Measurements from ENCODE around the gene TMEM72. TPM values are rescaled to one million over a fixed set of nuclear protein-coding genes. Genes with fewer than 3 reads are reported as not detected.

The TMEM72 gene
- total and polyA plus RNA-seq, 2 donors: 0.05 to 0.07 TPM

- H3K36me3 ChIP-seq (ENCODE audit: control insufficient read depth in 2 of 2, insufficient read depth in 2 of 2, low read length in 1 of 2): no peaks in the 10 kb centered on the region
- H3K9me3 ChIP-seq (ENCODE audit: control insufficient read depth in 2 of 2, insufficient read depth in 1 of 2, low read length in 1 of 2): peaks cover 0 to 3% of the 10 kb centered on the region in 2 donors
- H3K27ac ChIP-seq (ENCODE audit: low read depth in 1 of 2, low read length in 1 of 2): peak overlapping the region; percentile 56 to 58
- peaks cover 47 to 81% of the 10 kb centered on the region in 2 donors for H3K4me1 ChIP-seq (ENCODE audit: control insufficient read depth in 2 of 2, insufficient read depth in 2 of 2, low read length in 2 of 2)
- DNase-seq (ENCODE audit: low read depth in 6 of 9, low spot score in 9 of 9): no peak
- no peaks in the 10 kb centered on the region for H3K27me3 ChIP-seq (ENCODE audit: control insufficient read depth in 2 of 2, insufficient read depth in 1 of 2, low read length in 1 of 2)
- no peak overlapping the region for H3K4me3 ChIP-seq (ENCODE audit: low read length in 2 of 2)
- WGBS: 91% methylated on average over 15 of the region's 15 CpGs
Measured at GRCh38 chr10:44963772-44964633, 52.9 kb downstream of the TMEM72 start.

DNA sequence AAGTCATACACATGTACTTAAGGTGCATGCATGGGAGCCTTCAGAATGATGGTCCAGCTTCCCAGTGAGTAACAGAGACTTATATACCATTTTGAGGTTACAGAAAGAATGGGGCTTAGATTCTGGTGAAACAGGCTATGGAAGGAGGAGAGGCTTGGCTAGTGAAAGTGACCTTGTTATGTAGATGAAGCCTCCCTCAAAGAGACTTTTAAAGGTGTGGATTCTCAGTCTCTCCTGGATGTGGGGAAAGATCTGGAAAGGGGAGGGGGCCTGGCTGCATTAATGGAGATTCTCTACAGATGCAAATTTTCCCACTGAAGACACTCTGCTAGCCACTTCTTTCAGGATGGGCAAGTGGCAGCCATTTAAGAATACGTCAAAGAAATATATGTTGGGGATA is 54.0 kb downstream of the TMEM72 start:
- 98% methylated on average over 1 of the region's 1 CpG for WGBS
- Histone ChIP-seq H3K27ac (ENCODE audit: low read depth in 1 of 2, low read length in 1 of 2) (no peak overlapping the region), H3K9me3 (ENCODE audit: control insufficient read depth in 2 of 2, insufficient read depth in 1 of 2, low read length in 1 of 2) (peaks cover 0 to 3% of the 10 kb centered on the region in 2 donors), H3K36me3 (ENCODE audit: control insufficient read depth in 2 of 2, insufficient read depth in 2 of 2, low read length in 1 of 2) (no peaks in the 10 kb centered on the region), H3K4me3 (ENCODE audit: low read length in 2 of 2) (no peak overlapping the region), H3K4me1 (ENCODE audit: control insufficient read depth in 2 of 2, insufficient read depth in 2 of 2, low read length in 2 of 2) (peaks cover 46 to 80% of the 10 kb centered on the region in 2 donors), H3K27me3 (ENCODE audit: control insufficient read depth in 2 of 2, insufficient read depth in 1 of 2, low read length in 1 of 2) (no peaks in the 10 kb centered on the region)
- DNase-seq (ENCODE audit: low read depth in 6 of 9, low spot score in 9 of 9): no peak

DNA sequence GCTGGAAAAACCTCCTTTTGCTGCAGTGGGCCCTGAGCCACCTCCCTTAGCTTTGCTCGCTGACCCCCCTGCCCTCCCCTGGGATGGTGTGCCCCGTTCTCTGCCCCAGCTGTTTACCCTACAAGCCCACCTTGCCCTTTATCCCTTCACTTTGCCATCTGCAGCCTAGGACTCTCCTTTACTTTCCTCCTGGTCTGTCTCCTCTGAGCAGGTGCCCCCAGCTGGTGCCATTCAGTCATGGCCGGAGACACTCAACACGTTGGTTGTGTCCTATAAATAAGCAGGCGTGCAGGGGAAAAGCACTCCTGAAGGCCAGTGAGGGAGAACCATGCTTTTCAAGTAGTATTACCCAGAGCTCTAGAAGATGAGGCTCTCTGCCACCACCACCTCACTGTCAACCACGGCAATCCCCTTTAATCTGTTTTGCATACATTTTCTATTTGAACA is 54.5 kb downstream of the TMEM72 start:
- 91% methylated on average over 6 of the region's 6 CpGs for WGBS

GRCh38 chr10:44966129-44966815 is 55.1 kb downstream of the TMEM72 start:
- Histone ChIP-seq H3K27ac (ENCODE audit: low read depth in 1 of 2, low read length in 1 of 2) (peak overlapping the region in 1 of 2 donors; percentile 40), H3K4me3 (ENCODE audit: low read length in 2 of 2) (no peak overlapping the region), H3K4me1 (ENCODE audit: control insufficient read depth in 2 of 2, insufficient read depth in 2 of 2, low read length in 2 of 2) (peaks cover 42 to 75% of the 10 kb centered on the region in 2 donors), H3K9me3 (ENCODE audit: control insufficient read depth in 2 of 2, insufficient read depth in 1 of 2, low read length in 1 of 2) (peaks cover 0 to 3% of the 10 kb centered on the region in 2 donors), H3K36me3 (ENCODE audit: control insufficient read depth in 2 of 2, insufficient read depth in 2 of 2, low read length in 1 of 2) (no peaks in the 10 kb centered on the region), H3K27me3 (ENCODE audit: control insufficient read depth in 2 of 2, insufficient read depth in 1 of 2, low read length in 1 of 2) (no peaks in the 10 kb centered on the region)
- 83% methylated on average over 8 of the region's 8 CpGs for WGBS
- DNase-seq (ENCODE audit: low read depth in 6 of 9, low spot score in 9 of 9): no peak

More for the DNA sequence above, 54.5 kb downstream of the TMEM72 start:
- no peaks in the 10 kb centered on the region for H3K36me3 ChIP-seq (ENCODE audit: control insufficient read depth in 2 of 2, insufficient read depth in 2 of 2, low read length in 1 of 2)
- H3K27me3 ChIP-seq (ENCODE audit: control insufficient read depth in 2 of 2, insufficient read depth in 1 of 2, low read length in 1 of 2): no peaks in the 10 kb centered on the region
- no peak for DNase-seq (ENCODE audit: low read depth in 6 of 9, low spot score in 9 of 9)
- no peak overlapping the region for H3K4me3 ChIP-seq (ENCODE audit: low read length in 2 of 2)
- peaks cover 0 to 3% of the 10 kb centered on the region in 2 donors for H3K9me3 ChIP-seq (ENCODE audit: control insufficient read depth in 2 of 2, insufficient read depth in 1 of 2, low read length in 1 of 2)
- no peak overlapping the region for H3K27ac ChIP-seq (ENCODE audit: low read depth in 1 of 2, low read length in 1 of 2)
- H3K4me1 ChIP-seq (ENCODE audit: control insufficient read depth in 2 of 2, insufficient read depth in 2 of 2, low read length in 2 of 2): peaks cover 42 to 78% of the 10 kb centered on the region in 2 donors

GRCh38 chr10:44966816-44967509 is 55.8 kb downstream of the TMEM72 start:
- WGBS: 97% methylated on average over 8 of the region's 8 CpGs
- no peak for DNase-seq (ENCODE audit: low read depth in 6 of 9, low spot score in 9 of 9)
- no peak overlapping the region for H3K4me3 ChIP-seq (ENCODE audit: low read length in 2 of 2)
- H3K36me3 ChIP-seq (ENCODE audit: control insufficient read depth in 2 of 2, insufficient read depth in 2 of 2, low read length in 1 of 2): no peaks in the 10 kb centered on the region
- no peak overlapping the region for H3K27ac ChIP-seq (ENCODE audit: low read depth in 1 of 2, low read length in 1 of 2)
- peaks cover 0 to 3% of the 10 kb centered on the region in 2 donors for H3K9me3 ChIP-seq (ENCODE audit: control insufficient read depth in 2 of 2, insufficient read depth in 1 of 2, low read length in 1 of 2)
- peaks cover 42 to 72% of the 10 kb centered on the region in 2 donors for H3K4me1 ChIP-seq (ENCODE audit: control insufficient read depth in 2 of 2, insufficient read depth in 2 of 2, low read length in 2 of 2)
- no peaks in the 10 kb centered on the region for H3K27me3 ChIP-seq (ENCODE audit: control insufficient read depth in 2 of 2, insufficient read depth in 1 of 2, low read length in 1 of 2)

DNA sequence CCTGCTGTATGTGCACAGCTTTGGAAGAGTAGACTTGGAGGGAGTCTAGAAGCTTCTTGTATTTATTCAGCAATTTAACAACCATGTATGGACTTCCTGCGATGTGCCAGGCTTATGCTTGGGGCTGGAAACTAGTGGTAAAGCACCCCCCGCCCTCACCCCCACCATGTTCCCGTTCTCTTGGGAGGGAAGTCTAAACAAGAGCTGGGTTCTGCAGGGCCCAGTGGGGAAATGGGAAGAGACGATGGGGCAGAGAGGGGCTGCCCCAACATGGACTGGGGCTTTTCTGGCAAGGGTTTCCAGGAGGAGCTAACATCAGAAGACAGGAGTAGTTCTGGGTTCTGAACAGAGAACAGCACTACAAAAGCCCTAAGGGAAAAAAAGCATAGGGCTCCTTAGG is 56.5 kb downstream of the TMEM72 start:
- Histone ChIP-seq H3K27me3 (ENCODE audit: control insufficient read depth in 2 of 2, insufficient read depth in 1 of 2, low read length in 1 of 2) (no peaks in the 10 kb centered on the region), H3K36me3 (ENCODE audit: control insufficient read depth in 2 of 2, insufficient read depth in 2 of 2, low read length in 1 of 2) (no peaks in the 10 kb centered on the region), H3K27ac (ENCODE audit: low read depth in 1 of 2, low read length in 1 of 2) (peak overlapping the region; percentile 61 to 65), H3K9me3 (ENCODE audit: control insufficient read depth in 2 of 2, insufficient read depth in 1 of 2, low read length in 1 of 2) (peaks cover 0 to 3% of the 10 kb centered on the region in 2 donors), H3K4me1 (ENCODE audit: control insufficient read depth in 2 of 2, insufficient read depth in 2 of 2, low read length in 2 of 2) (peaks cover 42 to 68% of the 10 kb centered on the region in 2 donors), H3K4me3 (ENCODE audit: low read length in 2 of 2) (no peak overlapping the region)
- 74% methylated on average over 4 of the region's 4 CpGs for WGBS
- no peak for DNase-seq (ENCODE audit: low read depth in 6 of 9, low spot score in 9 of 9)

- peaks cover 37 to 68% of the 10 kb centered on the region in 2 donors for H3K4me1 ChIP-seq (ENCODE audit: control insufficient read depth in 2 of 2, insufficient read depth in 2 of 2, low read length in 2 of 2)
- no peaks in the 10 kb centered on the region for H3K36me3 ChIP-seq (ENCODE audit: control insufficient read depth in 2 of 2, insufficient read depth in 2 of 2, low read length in 1 of 2)
- H3K4me3 ChIP-seq (ENCODE audit: low read length in 2 of 2): no peak overlapping the region
- WGBS: 39% methylated on average over 3 of the region's 3 CpGs
- H3K27ac ChIP-seq (ENCODE audit: low read depth in 1 of 2, low read length in 1 of 2): peak overlapping the region; percentile 61 to 65
- H3K27me3 ChIP-seq (ENCODE audit: control insufficient read depth in 2 of 2, insufficient read depth in 1 of 2, low read length in 1 of 2): no peaks in the 10 kb centered on the region
- peak in 1 of 9 donors; percentile 49 for DNase-seq (ENCODE audit: low read depth in 6 of 9, low spot score in 9 of 9)
- H3K9me3 ChIP-seq (ENCODE audit: control insufficient read depth in 2 of 2, insufficient read depth in 1 of 2, low read length in 1 of 2): peaks cover 0 to 3% of the 10 kb centered on the region in 2 donors
Measured at GRCh38 chr10:44968091-44968490, 57.0 kb downstream of the TMEM72 start.

DNA sequence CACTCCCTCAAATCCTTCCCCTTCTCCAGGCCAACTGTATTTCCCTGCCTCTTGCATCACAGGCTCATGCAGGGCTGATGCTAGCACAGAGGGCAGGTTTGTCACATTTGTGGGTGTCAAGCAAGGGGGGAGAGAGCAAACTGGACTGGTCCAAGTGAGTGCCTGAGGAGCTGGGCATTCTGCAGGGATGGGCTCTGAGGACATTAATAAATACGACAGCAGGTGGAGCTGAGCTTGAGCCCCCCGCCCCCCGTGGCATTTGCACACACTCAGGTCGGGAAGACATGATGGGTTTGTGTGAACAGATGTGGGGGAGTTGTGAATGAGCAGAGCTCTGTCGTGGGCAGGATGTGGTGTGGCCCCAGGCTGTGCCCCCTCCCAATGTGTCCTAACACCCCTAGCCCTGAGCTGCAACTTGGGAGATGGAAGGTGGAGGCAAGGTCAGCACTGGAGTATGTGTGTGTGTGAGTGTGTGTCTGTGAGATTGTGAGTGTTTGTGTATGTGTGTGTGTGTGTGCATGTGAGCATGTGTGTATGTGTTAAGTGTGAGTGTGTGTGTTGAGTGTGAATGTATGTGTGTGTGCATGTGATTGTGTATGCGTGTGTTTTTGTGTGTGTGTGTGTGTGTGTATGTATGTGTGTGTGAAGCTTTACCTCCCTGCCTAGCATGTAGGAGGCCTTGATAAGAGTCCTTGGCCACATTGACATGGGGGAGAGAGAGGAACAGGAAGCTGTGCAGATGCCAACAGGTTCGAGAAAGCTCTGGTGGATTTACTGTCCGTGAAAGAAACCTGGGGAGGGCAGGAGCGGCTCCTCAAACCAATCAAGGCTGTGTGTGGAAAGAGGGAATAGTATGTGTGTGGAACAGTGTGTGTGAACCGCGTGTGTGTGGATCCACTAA is 57.6 kb downstream of the TMEM72 start:
- no peaks in the 10 kb centered on the region for H3K27me3 ChIP-seq (ENCODE audit: control insufficient read depth in 2 of 2, insufficient read depth in 1 of 2, low read length in 1 of 2)
- H3K27ac ChIP-seq (ENCODE audit: low read depth in 1 of 2, low read length in 1 of 2): peak overlapping the region; percentile 43 to 65
- H3K4me3 ChIP-seq (ENCODE audit: low read length in 2 of 2): no peak overlapping the region
- peaks cover 31 to 68% of the 10 kb centered on the region in 2 donors for H3K4me1 ChIP-seq (ENCODE audit: control insufficient read depth in 2 of 2, insufficient read depth in 2 of 2, low read length in 2 of 2)
- WGBS: 49% methylated on average over 11 of the region's 11 CpGs
- peaks cover 0 to 3% of the 10 kb centered on the region in 2 donors for H3K9me3 ChIP-seq (ENCODE audit: control insufficient read depth in 2 of 2, insufficient read depth in 1 of 2, low read length in 1 of 2)
- DNase-seq (ENCODE audit: low read depth in 6 of 9, low spot score in 9 of 9): peak in 4 of 9 donors; percentile 39 to 83 (median 62)
- no peaks in the 10 kb centered on the region for H3K36me3 ChIP-seq (ENCODE audit: control insufficient read depth in 2 of 2, insufficient read depth in 2 of 2, low read length in 1 of 2)
